Limb (tissue), 2 donors: Measurements from ENCODE around the gene ACTR3C.

Experiments used
- DNase-seq, 2 donors: peaks; one replicate each; pipeline ENCODE4 v3.0.0-alpha.2; 2016; ENCODE audit errors: extremely low spot score in 2 of 2

ACTR3C gene

GRCh38 chr7:150359622-150360362, 36.4 kb upstream of the ACTR3C start:
- no peak for DNase-seq

GRCh38 chr7:150358988-150359621, 35.8 kb upstream of the ACTR3C start:
- no peak for DNase-seq

GRCh38 chr7:150358433-150358832, 35.1 kb upstream of the ACTR3C start:
- DNase-seq = no peak

- no peak for DNase-seq
Measured at GRCh38 chr7:150357771-150358427, 34.6 kb upstream of the ACTR3C start.

- no peak for DNase-seq
Measured at GRCh38 chr7:150357270-150357669, 33.9 kb upstream of the ACTR3C start.

GRCh38 chr7:150356265-150356897, 33.0 kb upstream of the ACTR3C start:
- no peak for DNase-seq

GRCh38 chr7:150355666-150356059, 32.3 kb upstream of the ACTR3C start:
- no peak for DNase-seq

- DNase-seq = no peak
Measured at GRCh38 chr7:150351587-150352194, 28.3 kb upstream of the ACTR3C start.

GRCh38 chr7:150346922-150347321, 23.6 kb upstream of the ACTR3C start:
- DNase-seq = no peak

- no peak for DNase-seq
Measured at GRCh38 chr7:150345012-150345411, 21.7 kb upstream of the ACTR3C start.

GRCh38 chr7:150344299-150344698, 21.0 kb upstream of the ACTR3C start:
- no peak for DNase-seq

- DNase-seq = no peak
Measured at GRCh38 chr7:150343225-150343624, 19.9 kb upstream of the ACTR3C start.

- DNase-seq = no peak
Measured at GRCh38 chr7:150342121-150342408, 18.7 kb upstream of the ACTR3C start.

GRCh38 chr7:150341263-150342120, 18.1 kb upstream of the ACTR3C start, which contains the start of gene RARRES2:
Gene RARRES2 (minus strand): TSS chr7:150341629. CDS start chr7:150340609, 1,020 bp downstream.
- DNase-seq = peak in 1 of 2 donors; percentile 61

GRCh38 chr7:150340875-150341262, 17.5 kb upstream of the ACTR3C start:
- no peak for DNase-seq

GRCh38 chr7:150340024-150340749, 16.8 kb upstream of the ACTR3C start:
- no peak for DNase-seq

GRCh38 chr7:150339409-150339809, 16.1 kb upstream of the ACTR3C start:
- DNase-seq = no peak

GRCh38 chr7:150338166-150338829, 15.0 kb upstream of the ACTR3C start:
- DNase-seq = no peak

GRCh38 chr7:150337659-150338081, 14.3 kb upstream of the ACTR3C start:
- no peak for DNase-seq

- no peak for DNase-seq
Measured at GRCh38 chr7:150337179-150337578, 13.8 kb upstream of the ACTR3C start.
